ENCODE data around the gene ANXA6. TPM values are rescaled to one million over a fixed set of nuclear protein-coding genes. Genes with fewer than 3 reads are reported as not detected.

ANXA6 gene
- total RNA-seq (100 to 1,000 TPM; 168 to 208 TPM), polyA plus RNA-seq (100 to 1,000 TPM in 1 of 2 donors, 10 to 100 TPM in 1; 61.4 to 143 TPM)
- long read RNA-seq, donor 1, transcript ANXA6-201 (26 exons, 2,593 nt), result major isoform, 36 of 101 reads
- long read RNA-seq, donor 1, partial matches to known transcripts, result 51 of 101 reads
- long read RNA-seq, donor 1, other reads (novel, unspliced or antisense), result 13 of 101 reads
- long read RNA-seq, donor 2, partial matches to known transcripts, result 29 of 38 reads
- long read RNA-seq, donor 2, other reads (novel, unspliced or antisense), result 5 of 38 reads
- long read RNA-seq, donor 3, transcript ANXA6-201 (26 exons, 2,593 nt), result major isoform, 16 of 39 reads
- long read RNA-seq, donor 3, partial matches to known transcripts, result 23 of 39 reads
- long read RNA-seq, donor 3, other reads (novel, unspliced or antisense), result 0 of 39 reads
- long read RNA-seq, donor 4, partial matches to known transcripts, result 28 of 33 reads
- long read RNA-seq, donor 4, other reads (novel, unspliced or antisense), result 0 of 33 reads
- long read RNA-seq, donor 5, transcript ANXA6-201 (26 exons, 2,593 nt), result major isoform, 33 of 141 reads
- long read RNA-seq, donor 5, partial matches to known transcripts, result 91 of 141 reads
- long read RNA-seq, donor 5, other reads (novel, unspliced or antisense), result 16 of 141 reads

DNA sequence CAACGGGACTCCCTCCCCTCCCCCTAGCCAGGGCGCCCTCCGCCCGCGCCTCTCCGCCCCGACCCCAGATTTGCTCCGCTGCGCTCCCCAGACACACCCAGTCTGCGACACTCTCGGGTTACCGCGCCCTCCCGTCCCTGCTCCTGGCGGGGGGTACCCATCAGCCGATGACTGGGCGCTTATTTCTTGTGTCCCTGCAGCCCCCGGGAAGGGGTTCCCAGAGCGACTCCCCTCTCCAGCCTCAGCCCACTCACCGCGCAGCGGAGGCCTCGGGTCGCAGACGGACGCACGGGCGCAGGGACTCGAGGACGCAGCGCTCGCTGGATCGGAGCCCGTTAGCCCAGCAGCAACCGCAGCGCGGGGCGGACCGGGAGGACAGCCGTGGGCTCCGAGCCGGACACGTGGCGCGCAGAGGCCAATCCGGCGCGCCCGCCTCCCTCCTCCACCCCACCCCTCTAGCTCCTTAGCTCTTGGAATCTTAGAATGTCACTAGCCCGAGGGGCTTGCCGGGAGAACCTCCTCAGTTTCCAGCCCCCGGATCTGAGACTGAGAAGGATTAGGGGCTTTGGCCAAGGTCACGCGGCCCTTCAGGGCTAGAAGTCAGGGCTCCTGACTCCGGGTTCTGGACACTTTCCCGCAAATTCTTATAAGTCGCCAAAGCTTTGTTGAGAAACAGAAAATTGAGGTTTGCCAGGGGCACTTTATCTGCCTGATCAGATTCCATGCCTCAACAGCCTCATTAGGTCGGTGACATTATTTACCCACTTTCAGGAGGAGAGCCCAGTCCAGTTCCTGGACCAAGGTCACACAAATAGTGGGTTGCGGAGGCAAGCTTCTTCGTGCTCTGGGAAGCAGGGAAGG, at the start of gene ANXA6:
TSS of gene ANXA6 (minus strand) at position 354 of the 861 bp plus-strand sequence. CDS start 9,878 bp downstream, outside the sequence.
- Histone ChIP-seq H3K4me1 (ENCODE audit: control insufficient read depth in 5 of 5, insufficient read depth in 5 of 5, low read length in 5 of 5) (peaks cover 11 to 41% (median 15%) of the 10 kb centered on the region in 5 donors), H3K36me3 (ENCODE audit: control insufficient read depth in 4 of 4, insufficient read depth in 4 of 4, low read length in 4 of 4) (no peaks in the 10 kb centered on the region), H3K4me3 (peak within 1 kb of the TSS; percentile 83), H3K9ac (ENCODE audit: insufficient read depth in 1 of 2, low read length in 2 of 2) (peak within 1 kb of the TSS; percentile 55 to 75), H3K9me3 (ENCODE audit: control insufficient read depth in 4 of 4, insufficient read depth in 3 of 4, low read length in 3 of 4) (no peaks in the 10 kb centered on the region), H3K27me3 (ENCODE audit: control insufficient read depth in 3 of 3, insufficient read depth in 3 of 3, low read length in 2 of 3) (no peaks in the 10 kb centered on the region), H3K27ac (ENCODE audit: low read depth in 1 of 2, low read length in 1 of 2) (peak within 1 kb of the TSS; percentile 90 to 98)
- 0% methylated on average over 57 to 60 of the region's 60 CpGs for WGBS, 2 donors
- DNase-seq (peak; percentile 89 to 95 (median 91)), ATAC-seq (ENCODE audit: insufficient read depth, low FRiP score) (peak; percentile 99)
- TF ChIP-seq CTCF (IDR thresholded peaks at IDR 0.05; ENCODE audit: control extremely low read depth, extremely low read depth), result no peak

GRCh38 chr5:151205411-151205810, 47.8 kb upstream of the ANXA6 start:
- ATAC-seq (ENCODE audit: insufficient read depth, low FRiP score) (no peak), DNase-seq (no peak)
- no peaks in the 10 kb centered on the region for H3K27me3 ChIP-seq (ENCODE audit: control insufficient read depth in 3 of 3, insufficient read depth in 3 of 3, low read length in 2 of 3)
- no peak overlapping the region for H3K27ac ChIP-seq (ENCODE audit: low read depth in 1 of 2, low read length in 1 of 2)
- 91 to 95% methylated on average over 10 of the region's 10 CpGs for WGBS, 2 donors
- H3K9me3 ChIP-seq (ENCODE audit: control insufficient read depth in 4 of 4, insufficient read depth in 3 of 4, low read length in 3 of 4), result no peaks in the 10 kb centered on the region
- no peak overlapping the region for H3K4me3 ChIP-seq
- H3K9ac ChIP-seq (ENCODE audit: insufficient read depth in 1 of 2, low read length in 2 of 2), result no peak overlapping the region
- peaks cover 0 to 8% (median 2%) of the 10 kb centered on the region in 4 donors for H3K36me3 ChIP-seq (ENCODE audit: control insufficient read depth in 4 of 4, insufficient read depth in 4 of 4, low read length in 4 of 4)
- no peak for TF ChIP-seq CTCF (IDR thresholded peaks at IDR 0.05; ENCODE audit: control extremely low read depth, extremely low read depth)
- H3K4me1 ChIP-seq (ENCODE audit: control insufficient read depth in 5 of 5, insufficient read depth in 5 of 5, low read length in 5 of 5), result peaks cover 0 to 14% (median 0%) of the 10 kb centered on the region in 5 donors

DNA sequence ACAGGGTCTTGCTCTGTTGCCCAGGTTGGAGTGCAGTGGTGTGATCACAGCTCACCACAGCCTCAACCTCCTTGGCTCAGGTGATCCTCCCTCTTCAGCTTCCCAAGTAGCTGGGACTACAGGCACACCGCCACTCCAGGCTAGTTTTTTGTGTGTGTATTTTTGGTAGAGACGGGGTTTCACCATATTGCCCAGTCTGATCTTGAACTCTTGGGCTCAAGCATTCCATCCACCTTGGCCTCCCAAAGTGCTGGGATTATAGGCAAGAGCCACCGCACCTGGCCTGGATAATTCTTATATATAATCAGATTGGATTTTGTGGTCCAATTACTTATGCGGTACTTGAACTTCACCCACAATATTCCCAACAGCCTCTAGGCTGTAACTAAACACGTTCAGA, 46.5 kb upstream of the ANXA6 start:
- no peak for ATAC-seq (ENCODE audit: insufficient read depth, low FRiP score)
- peaks cover 0 to 11% (median 0%) of the 10 kb centered on the region in 5 donors for H3K4me1 ChIP-seq (ENCODE audit: control insufficient read depth in 5 of 5, insufficient read depth in 5 of 5, low read length in 5 of 5)
- DNase-seq, result no peak
- H3K9ac ChIP-seq (ENCODE audit: insufficient read depth in 1 of 2, low read length in 2 of 2), result no peak overlapping the region
- no peaks in the 10 kb centered on the region for H3K27me3 ChIP-seq (ENCODE audit: control insufficient read depth in 3 of 3, insufficient read depth in 3 of 3, low read length in 2 of 3)
- WGBS, 2 donors, result 93% methylated on average over 5 of the region's 5 CpGs
- no peak for TF ChIP-seq CTCF (IDR thresholded peaks at IDR 0.05; ENCODE audit: control extremely low read depth, extremely low read depth)
- no peaks in the 10 kb centered on the region for H3K9me3 ChIP-seq (ENCODE audit: control insufficient read depth in 4 of 4, insufficient read depth in 3 of 4, low read length in 3 of 4)
- peaks cover 0 to 17% (median 6%) of the 10 kb centered on the region in 4 donors for H3K36me3 ChIP-seq (ENCODE audit: control insufficient read depth in 4 of 4, insufficient read depth in 4 of 4, low read length in 4 of 4)
- H3K27ac ChIP-seq (ENCODE audit: low read depth in 1 of 2, low read length in 1 of 2), result no peak overlapping the region
- H3K4me3 ChIP-seq, result no peak overlapping the region
